Measurements from ENCODE around the gene CEP128. TPM values are rescaled to one million over a fixed set of nuclear protein-coding genes. Genes with fewer than 3 reads are reported as not detected.

Gene CEP128
- total RNA-seq, 4 donors from 2014 or later: 0.82 to 3.6 (median 1.6) TPM

DNA sequence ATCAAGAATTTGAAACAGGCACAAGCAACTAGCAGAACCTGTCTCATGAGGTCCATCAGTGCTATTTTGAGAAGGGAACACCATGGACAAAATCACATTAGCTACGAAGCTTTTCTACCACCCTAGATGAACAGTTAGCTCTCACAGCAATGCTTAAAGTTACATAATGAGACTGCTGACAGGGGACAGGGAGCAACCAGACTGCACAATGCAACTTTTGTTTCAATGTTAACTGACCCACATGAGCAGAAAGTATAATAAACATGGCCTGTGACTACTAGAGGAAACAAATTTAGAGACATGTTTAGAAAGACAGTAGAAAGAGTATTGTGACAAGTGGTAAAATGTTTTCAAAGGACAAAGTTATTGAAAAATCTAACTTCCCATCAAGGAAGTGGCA, 282.8 kb downstream of the CEP128 start:
- TF ChIP-seq CTCF (IDR thresholded peaks at IDR 0.05 in 4 of 5, conservative IDR thresholded peaks at IDR 0.05 in 1 of 5) (no peak), POLR2A (IDR thresholded peaks at IDR 0.05) (no peak)
- ATAC-seq: no peak

DNA sequence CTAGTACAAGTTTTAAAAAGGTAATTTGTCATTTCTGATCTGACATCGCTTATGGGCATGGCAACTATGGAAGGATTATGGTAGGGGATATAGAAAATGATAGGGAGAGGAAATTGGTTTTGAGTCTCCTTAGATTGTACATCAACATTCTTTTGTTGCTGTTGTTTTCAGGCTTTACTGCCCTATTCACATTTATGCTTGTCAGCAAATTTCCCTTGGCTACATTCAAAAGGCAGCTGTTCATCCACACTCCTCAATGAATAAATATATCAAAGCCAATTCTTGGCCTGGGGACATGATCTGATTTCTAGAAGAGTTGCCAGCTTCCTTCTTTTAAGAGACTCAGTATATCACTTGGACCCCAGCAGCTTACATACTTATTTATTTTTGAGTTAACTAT, 283.4 kb downstream of the CEP128 start:
- Histone ChIP-seq H3K4me1 (no peaks in the 10 kb centered on the region), H3K4me3 (no peak overlapping the region), H3K9me3 (no peaks in the 10 kb centered on the region), H3K27ac (no peak overlapping the region), H3K27me3 (no peaks in the 10 kb centered on the region), H3K36me3 (no peaks in the 10 kb centered on the region)
- intact Hi-C loops (cut with DNase I; ENCODE audit: low total_unique reads): no loop called here
- in situ Hi-C loops (cut with MboI; ENCODE audit: low sequenced_read_pairs in 4 of 4): no loop called here
- no peak for ATAC-seq
- no peak for DNase-seq
- TF ChIP-seq CTCF (IDR thresholded peaks at IDR 0.05 in 4 of 5, conservative IDR thresholded peaks at IDR 0.05 in 1 of 5) (no peak), POLR2A (IDR thresholded peaks at IDR 0.05) (no peak)

More for the DNA sequence above, 282.8 kb downstream of the CEP128 start:
- in situ Hi-C loops (cut with MboI; ENCODE audit: low sequenced_read_pairs in 4 of 4): no loop called here
- Histone ChIP-seq H3K9me3 (no peaks in the 10 kb centered on the region), H3K27ac (no peak overlapping the region), H3K27me3 (no peaks in the 10 kb centered on the region), H3K4me1 (no peaks in the 10 kb centered on the region), H3K36me3 (no peaks in the 10 kb centered on the region), H3K4me3 (no peak overlapping the region)
- DNase-seq: no peak
- intact Hi-C loops (cut with DNase I; ENCODE audit: low total_unique reads): no loop called here

GRCh38 chr14:80653956-80654355, 287.6 kb downstream of the CEP128 start:
- Histone ChIP-seq H3K27ac (no peak overlapping the region), H3K4me1 (no peaks in the 10 kb centered on the region), H3K4me3 (no peak overlapping the region), H3K27me3 (no peaks in the 10 kb centered on the region), H3K9me3 (peaks cover 0 to 3% (median 0%) of the 10 kb centered on the region in 3 donors), H3K36me3 (no peaks in the 10 kb centered on the region)
- in situ Hi-C loops (cut with MboI; ENCODE audit: low sequenced_read_pairs in 4 of 4) (no loop called here), intact Hi-C loops (cut with DNase I; ENCODE audit: low total_unique reads) (no loop called here)
- TF ChIP-seq CTCF (IDR thresholded peaks at IDR 0.05 in 4 of 5, conservative IDR thresholded peaks at IDR 0.05 in 1 of 5): no peak
- no peak for TF ChIP-seq POLR2A (IDR thresholded peaks at IDR 0.05)
- DNase-seq: no peak
- ATAC-seq: no peak

DNA sequence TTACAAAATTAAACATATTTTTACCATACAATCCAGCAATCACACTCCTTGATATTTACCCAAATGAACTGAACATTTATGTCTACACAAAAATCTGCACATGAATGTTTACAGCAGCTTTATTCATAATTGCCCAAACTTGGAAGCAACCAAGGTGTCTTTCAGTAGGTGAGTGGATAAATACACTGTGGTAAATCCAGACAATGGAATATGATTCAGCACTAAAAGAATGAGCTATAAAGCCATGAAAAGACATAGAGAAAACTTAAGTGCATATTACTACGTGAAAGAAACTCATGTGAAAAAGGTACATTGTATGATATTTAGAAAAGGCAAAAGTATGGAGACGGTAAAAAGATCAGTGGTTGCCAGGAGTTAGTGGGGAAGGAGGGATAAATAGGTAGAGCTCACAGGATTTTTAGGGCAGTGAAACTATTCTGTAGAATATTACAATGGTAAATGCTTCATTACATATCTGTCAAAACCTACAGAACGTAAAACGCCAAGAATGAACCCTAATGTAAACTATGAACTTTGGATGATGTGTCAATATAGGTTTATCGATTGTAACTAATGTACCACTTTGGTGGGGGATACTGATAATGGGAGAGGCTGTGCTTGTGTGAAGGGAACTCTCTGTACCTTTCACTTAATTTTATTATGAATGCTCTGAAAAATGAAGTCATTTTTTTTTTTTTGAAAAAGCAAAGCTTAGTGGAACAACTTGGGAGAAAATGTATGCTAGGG, 295.7 kb downstream of the CEP128 start:
- Histone ChIP-seq H3K9me3 (peaks cover 0 to 3% (median 0%) of the 10 kb centered on the region in 3 donors), H3K27me3 (no peaks in the 10 kb centered on the region), H3K36me3 (no peaks in the 10 kb centered on the region), H3K4me1 (no peaks in the 10 kb centered on the region), H3K4me3 (no peak overlapping the region), H3K27ac (no peak overlapping the region)
- intact Hi-C loops (cut with DNase I; ENCODE audit: low total_unique reads): no loop called here
- TF ChIP-seq POLR2A (IDR thresholded peaks at IDR 0.05): no peak
- no peak for TF ChIP-seq CTCF (IDR thresholded peaks at IDR 0.05 in 4 of 5, conservative IDR thresholded peaks at IDR 0.05 in 1 of 5)
- in situ Hi-C loops (cut with MboI; ENCODE audit: low sequenced_read_pairs in 4 of 4): no loop called here
- ATAC-seq (no peak), DNase-seq (no peak)

Data from gastrocnemius medialis (tissue), 4 donors.